PC-9 (cell line): Measurements from ENCODE around the gene RREB1. TPM values are rescaled to one million over a fixed set of nuclear protein-coding genes. Genes with fewer than 3 reads are reported as not detected.

Source experiments
- BruUV-seq: library from RNA; stranded (reverse); fragments of 400-500 nt; replicated peaks from 2 replicates; lab custom pipeline; 2021; lab: Mats Ljungman, UMichigan
- CTCF ChIA-PET: fragments of 300-600 bp; sonication (Branson Sonifier 250); formaldehyde crosslinking; loops from one replicate; lab custom pipeline; 2022; ENCODE audit warnings: antibody characterized with exemption; lab: Charles Lee
- POLR2A ChIA-PET: fragments of 300-600 bp; sonication (Branson Sonifier 250); formaldehyde crosslinking; loops from one replicate; lab custom pipeline; 2022; ENCODE audit warnings: antibody characterized with exemption; ENCODE audit not compliant: unreplicated experiment; lab: Charles Lee
- DNase-seq, 2 experiments: peaks; one replicate each; pipeline versions ENCODE4 v3.0.0 to v3.0.0-alpha.2; 2015 to 2022; ENCODE audit warnings: mixed read lengths in 1 of 2
- H2AFZ ChIP-seq: fragments of 200-600 bp; sonication (generic); 2 replicates; pipeline ENCODE4 v1.8.1; 2017; ENCODE audit warnings: antibody characterized with exemption
- H3F3A ChIP-seq: fragments of 200-600 bp; sonication (generic); 2 replicates; pipeline ENCODE4 v1.8.1; 2017; ENCODE audit warnings: antibody characterized with exemption, mild to moderate bottlenecking, low read depth; ENCODE audit not compliant: insufficient read depth
- H3K27ac ChIP-seq: fragments of 200-600 bp; sonication (generic); 2 replicates; pipeline ENCODE4 v1.6.1; 2016; ENCODE audit warnings: mixed run types
- H3K27me3 ChIP-seq: fragments of 200-600 bp; sonication (generic); 2 replicates; pipeline ENCODE4 v1.6.1; 2016; ENCODE audit warnings: low read depth, mixed run types; ENCODE audit not compliant: insufficient read depth
- H3K36me3 ChIP-seq: fragments of 200-600 bp; sonication (generic); 2 replicates; pipeline ENCODE4 v1.6.1; 2016; ENCODE audit warnings: low read depth, mixed run types
- H3K4me1 ChIP-seq: fragments of 200-600 bp; sonication (generic); replicated peaks from 2 replicates; pipeline ENCODE4 v1.6.1; 2016; ENCODE audit warnings: mixed run types; ENCODE audit not compliant: insufficient read depth
- H3K4me2 ChIP-seq: fragments of 200-600 bp; sonication (generic); 2 replicates; pipeline ENCODE4 v1.6.1; 2017; ENCODE audit warnings: mixed run types
- H3K4me3 ChIP-seq: fragments of 200-600 bp; sonication (generic); 2 replicates; pipeline ENCODE4 v1.6.1; 2016; ENCODE audit warnings: mixed run types
- H3K79me2 ChIP-seq: fragments of 200-600 bp; sonication (generic); 2 replicates; pipeline ENCODE4 v1.6.1; 2017; ENCODE audit warnings: low read depth, mixed run types
- H3K9me2 ChIP-seq: fragments of 200-600 bp; sonication (generic); 2 replicates; pipeline ENCODE4 v1.8.1; 2017; ENCODE audit warnings: mild to moderate bottlenecking; ENCODE audit not compliant: insufficient read depth
- H3K9me3 ChIP-seq: fragments of 200-600 bp; sonication (generic); 2 replicates; pipeline ENCODE4 v1.8.1; 2016; ENCODE audit warnings: low read depth; ENCODE audit not compliant: insufficient read depth
- H4K20me1 ChIP-seq: fragments of 200-600 bp; sonication (generic); 2 replicates; pipeline ENCODE4 v1.8.1; 2017; ENCODE audit not compliant: insufficient read depth
- CTCF ChIP-seq: fragments of 200-600 bp; sonication (generic); conservative IDR thresholded peaks from 2 replicates; pipeline ENCODE4 v1.6.1; 2017; ENCODE audit warnings: mixed run types, antibody characterized with exemption, mild to moderate bottlenecking, moderate library complexity
- EZH2 ChIP-seq: fragments of 200-600 bp; sonication (generic); IDR thresholded peaks from 2 replicates; pipeline ENCODE4 v1.8.0; 2017; ENCODE audit warnings: antibody characterized with exemption, low read depth
- intact Hi-C: fragments of 100-400 bp; cut with micrococcal nuclease; formaldehyde crosslinking; loops from one replicate; pipeline ENCODE4 v1.10.0; 2022; ENCODE audit not compliant: unreplicated experiment
- total RNA-seq: library from RNA; stranded (reverse); gene quantifications from 2 replicates; pipeline ENCODE4 v1.2.3, GENCODE V29; 2021

Gene RREB1
- total RNA-seq, 1 experiment from 2014 or later, result 38.4 TPM

GRCh38 chr6:7246401-7247178, 138.8 kb downstream of the RREB1 start:
- H3K4me1 ChIP-seq, result peaks cover 18% of the 10 kb centered on the region; the same call in 1 of the 2 replicates
- no TSS peak for BruUV-seq
- no peak overlapping the region for H3K27ac ChIP-seq
- H3K4me3 ChIP-seq, result no peak overlapping the region
- H4K20me1 ChIP-seq, result no peaks in the 10 kb centered on the region
- intact Hi-C loops, result no loop called here
- no peaks in the 10 kb centered on the region for H3K27me3 ChIP-seq
- H3K36me3 ChIP-seq, result no peaks in the 10 kb centered on the region
- ChIA-PET CTCF (interaction anchor here (0.7 kb wide), 1 partner anchor 487 kb away, joined by 10 read pairs; no protein-coding TSS in a partner anchor), POLR2A (no interaction called here)
- TF ChIP-seq CTCF, result no peak
- TF ChIP-seq EZH2, result no peak
- no peak overlapping the region for H2AFZ ChIP-seq
- H3K4me2 ChIP-seq, result no peak overlapping the region
- no peaks in the 10 kb centered on the region for H3K79me2 ChIP-seq
- no peaks in the 10 kb centered on the region for H3K9me2 ChIP-seq
- peaks cover 7% of the 10 kb centered on the region; the same call in 1 of the 2 replicates for H3F3A ChIP-seq
- H3K9me3 ChIP-seq, result no peaks in the 10 kb centered on the region
- no peak for DNase-seq

DNA sequence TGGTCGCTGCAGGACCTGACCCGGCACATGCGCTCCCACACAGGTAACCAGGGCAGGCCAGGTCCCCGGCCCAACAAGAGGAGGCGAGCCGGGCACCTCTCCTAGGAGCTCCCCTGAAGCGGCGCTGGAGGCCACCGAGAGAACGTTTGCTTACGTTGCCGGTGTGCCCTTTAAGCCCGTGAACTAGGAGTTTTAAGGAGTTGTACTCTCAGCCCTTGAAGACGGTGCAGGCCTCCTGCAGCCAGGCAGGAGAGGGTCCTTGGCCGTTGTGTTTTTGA, 139.4 kb downstream of the RREB1 start:
- Histone ChIP-seq H4K20me1 (no peaks in the 10 kb centered on the region; the same call in 1 of the 2 replicates), H3K4me1 (peaks cover 13% of the 10 kb centered on the region; the same call in 1 of the 2 replicates), H3K27ac (no peak overlapping the region), H3K36me3 (no peaks in the 10 kb centered on the region), H3K4me2 (no peak overlapping the region), H3K4me3 (no peak overlapping the region), H3K27me3 (no peaks in the 10 kb centered on the region), H3K9me2 (no peaks in the 10 kb centered on the region), H3F3A (peaks cover 7% of the 10 kb centered on the region; the same call in 1 of the 2 replicates), H3K9me3 (no peaks in the 10 kb centered on the region), H2AFZ (no peak overlapping the region), H3K79me2 (no peaks in the 10 kb centered on the region)
- ChIA-PET POLR2A (no interaction called here), CTCF (no interaction called here)
- no TSS peak for BruUV-seq
- no peak for DNase-seq
- intact Hi-C loops, result no loop called here
- TF ChIP-seq CTCF (no peak), EZH2 (no peak)

DNA sequence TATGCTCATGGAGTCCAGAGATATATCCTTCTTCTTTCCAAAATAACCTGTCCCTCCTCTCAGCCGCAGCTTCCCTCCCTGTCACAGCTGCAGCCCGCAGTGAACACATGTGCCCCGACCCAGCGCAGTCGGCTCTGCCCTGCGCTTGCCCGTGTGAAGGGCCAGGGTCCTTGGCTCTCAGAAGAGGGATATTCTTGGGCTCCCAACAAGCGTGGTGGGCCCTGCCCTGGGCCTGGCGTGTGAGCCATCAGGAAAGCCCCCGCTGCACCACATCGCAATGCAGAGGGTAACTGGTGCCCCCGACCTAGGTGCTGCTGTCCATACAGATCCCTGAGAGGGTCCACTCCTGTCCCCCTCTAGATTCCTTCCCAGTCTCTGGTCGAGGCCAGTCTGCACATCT, 140.1 kb downstream of the RREB1 start:
- TF ChIP-seq EZH2 (no peak), CTCF (no peak)
- no peak for DNase-seq
- BruUV-seq, result no TSS peak
- no peaks in the 10 kb centered on the region for H3K9me3 ChIP-seq
- intact Hi-C loops, result no loop called here
- POLR2A ChIA-PET, result no interaction called here
- no peak overlapping the region for H3K4me2 ChIP-seq
- no peak overlapping the region for H3K27ac ChIP-seq
- peaks cover 6% of the 10 kb centered on the region; the same call in 1 of the 2 replicates for H3K4me1 ChIP-seq
- H3K27me3 ChIP-seq, result no peaks in the 10 kb centered on the region
- CTCF ChIA-PET, result no interaction called here
- no peaks in the 10 kb centered on the region for H3K79me2 ChIP-seq
- no peak overlapping the region for H3K4me3 ChIP-seq
- H3K36me3 ChIP-seq, result no peaks in the 10 kb centered on the region
- no peaks in the 10 kb centered on the region for H3K9me2 ChIP-seq
- no peaks in the 10 kb centered on the region; the same call in 1 of the 2 replicates for H4K20me1 ChIP-seq
- H2AFZ ChIP-seq, result no peak overlapping the region
- H3F3A ChIP-seq, result peaks cover 5% of the 10 kb centered on the region; the same call in 1 of the 2 replicates
